ENCODE measurements around the gene RIT2.

Gene RIT2

GRCh38 chr18:42959528-42959927 is 156.0 kb downstream of the RIT2 start:
- DNase-seq (ENCODE audit: insufficient read length, low spot score): no peak
- FAIRE-seq: peak; percentile 74
- TF ChIP-seq, protein P1, sequence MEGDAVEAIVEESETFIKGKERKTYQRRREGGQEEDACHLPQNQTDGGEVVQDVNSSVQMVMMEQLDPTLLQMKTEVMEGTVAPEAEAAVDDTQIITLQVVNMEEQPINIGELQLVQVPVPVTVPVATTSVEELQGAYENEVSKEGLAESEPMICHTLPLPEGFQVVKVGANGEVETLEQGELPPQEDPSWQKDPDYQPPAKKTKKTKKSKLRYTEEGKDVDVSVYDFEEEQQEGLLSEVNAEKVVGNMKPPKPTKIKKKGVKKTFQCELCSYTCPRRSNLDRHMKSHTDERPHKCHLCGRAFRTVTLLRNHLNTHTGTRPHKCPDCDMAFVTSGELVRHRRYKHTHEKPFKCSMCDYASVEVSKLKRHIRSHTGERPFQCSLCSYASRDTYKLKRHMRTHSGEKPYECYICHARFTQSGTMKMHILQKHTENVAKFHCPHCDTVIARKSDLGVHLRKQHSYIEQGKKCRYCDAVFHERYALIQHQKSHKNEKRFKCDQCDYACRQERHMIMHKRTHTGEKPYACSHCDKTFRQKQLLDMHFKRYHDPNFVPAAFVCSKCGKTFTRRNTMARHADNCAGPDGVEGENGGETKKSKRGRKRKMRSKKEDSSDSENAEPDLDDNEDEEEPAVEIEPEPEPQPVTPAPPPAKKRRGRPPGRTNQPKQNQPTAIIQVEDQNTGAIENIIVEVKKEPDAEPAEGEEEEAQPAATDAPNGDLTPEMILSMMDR (IDR thresholded peaks at IDR 0.05; ENCODE audit: insufficient read depth, missing control alignments): no peak

GRCh38 chr18:42958353-42958752 is 157.1 kb downstream of the RIT2 start:
- peak; percentile 55 for FAIRE-seq
- no peak for DNase-seq (ENCODE audit: insufficient read length, low spot score)
- TF ChIP-seq, protein P1 (IDR thresholded peaks at IDR 0.05; ENCODE audit: insufficient read depth, missing control alignments): no peak

DNA sequence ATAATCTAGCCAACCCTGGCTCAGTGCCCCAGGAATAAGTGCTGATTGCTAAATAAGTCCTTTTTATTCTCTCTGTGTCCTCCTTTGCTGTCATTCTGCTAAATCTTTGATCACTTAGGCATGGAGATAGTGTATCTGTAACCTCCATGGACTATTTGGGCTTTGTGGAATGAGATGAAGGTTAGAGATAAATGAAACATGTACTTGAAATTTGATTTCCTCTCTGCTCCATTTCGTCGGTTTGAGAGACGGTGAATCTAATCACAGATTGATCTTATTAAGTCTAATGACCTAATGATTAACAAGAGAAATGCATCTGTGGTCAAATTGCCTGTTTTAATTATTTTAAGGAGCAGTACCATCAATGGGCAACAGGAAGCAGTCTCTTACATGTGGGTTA is 159.2 kb downstream of the RIT2 start:
- TF ChIP-seq, protein P1 (IDR thresholded peaks at IDR 0.05; ENCODE audit: insufficient read depth, missing control alignments): no peak
- FAIRE-seq (peak; percentile 55), DNase-seq (ENCODE audit: insufficient read length, low spot score) (no peak)

DNA sequence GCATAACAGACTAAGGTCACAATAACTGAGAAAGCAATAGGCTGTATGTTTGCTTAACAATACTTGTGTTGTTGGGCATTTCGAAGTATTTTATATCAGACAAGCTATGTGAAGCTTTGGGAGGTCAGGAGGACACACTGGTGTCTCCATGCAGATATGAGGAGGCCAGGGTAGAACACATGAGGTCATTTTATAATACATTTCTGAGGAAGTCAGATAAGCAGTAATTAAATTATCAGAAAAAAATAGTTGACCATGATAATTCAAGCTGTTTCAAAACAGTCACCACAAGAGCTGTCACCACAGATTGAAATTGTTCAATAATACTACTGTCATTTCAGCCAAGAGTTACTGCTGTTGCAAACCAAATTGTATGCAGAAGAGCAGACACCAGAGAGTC is 160.6 kb downstream of the RIT2 start:
- DNase-seq (ENCODE audit: insufficient read length, low spot score) (no peak), FAIRE-seq (peak; percentile 25)
- TF ChIP-seq, protein P1 (IDR thresholded peaks at IDR 0.05; ENCODE audit: insufficient read depth, missing control alignments): no peak

- DNase-seq (ENCODE audit: insufficient read length, low spot score) (no peak), FAIRE-seq (peak; percentile 29)
- TF ChIP-seq, protein P1 (IDR thresholded peaks at IDR 0.05; ENCODE audit: insufficient read depth, missing control alignments): no peak
Observed at GRCh38 chr18:42953306-42953705, 162.2 kb downstream of the RIT2 start.

- TF ChIP-seq, protein P1 (IDR thresholded peaks at IDR 0.05; ENCODE audit: insufficient read depth, missing control alignments): no peak
- DNase-seq (ENCODE audit: insufficient read length, low spot score) (no peak), FAIRE-seq (no peak)
Observed at GRCh38 chr18:42950732-42951131, 164.8 kb downstream of the RIT2 start.

GRCh38 chr18:42948831-42949230 is 166.7 kb downstream of the RIT2 start:
- DNase-seq (ENCODE audit: insufficient read length, low spot score) (no peak), FAIRE-seq (no peak)
- TF ChIP-seq, protein P1 (IDR thresholded peaks at IDR 0.05; ENCODE audit: insufficient read depth, missing control alignments): no peak

All from D721Med (cell line).